GM19239 (cell line): ENCODE measurements around the gene IGSF8.
"Not testable (repeated sequence)": the region's sequence is repeated elsewhere in the genome, so short reads cannot be mapped to it uniquely, and the experiment has no call there.

ENCODE experiments used
- DNase-seq: peaks from one replicate; pipeline ENCODE4 v3.0.0; 2011; ENCODE audit warnings: low spot score; ENCODE audit not compliant: insufficient read length
- FAIRE-seq: peaks from 2 replicates; lab custom pipeline; 2011; peaks lifted over from hg19 to GRCh38; lab: Jason Lieb, UNC

Gene IGSF8

GRCh38 chr1:160128636-160129035 lies 30.2 kb upstream of the IGSF8 start:
- FAIRE-seq (no peak), DNase-seq (no peak)

DNA sequence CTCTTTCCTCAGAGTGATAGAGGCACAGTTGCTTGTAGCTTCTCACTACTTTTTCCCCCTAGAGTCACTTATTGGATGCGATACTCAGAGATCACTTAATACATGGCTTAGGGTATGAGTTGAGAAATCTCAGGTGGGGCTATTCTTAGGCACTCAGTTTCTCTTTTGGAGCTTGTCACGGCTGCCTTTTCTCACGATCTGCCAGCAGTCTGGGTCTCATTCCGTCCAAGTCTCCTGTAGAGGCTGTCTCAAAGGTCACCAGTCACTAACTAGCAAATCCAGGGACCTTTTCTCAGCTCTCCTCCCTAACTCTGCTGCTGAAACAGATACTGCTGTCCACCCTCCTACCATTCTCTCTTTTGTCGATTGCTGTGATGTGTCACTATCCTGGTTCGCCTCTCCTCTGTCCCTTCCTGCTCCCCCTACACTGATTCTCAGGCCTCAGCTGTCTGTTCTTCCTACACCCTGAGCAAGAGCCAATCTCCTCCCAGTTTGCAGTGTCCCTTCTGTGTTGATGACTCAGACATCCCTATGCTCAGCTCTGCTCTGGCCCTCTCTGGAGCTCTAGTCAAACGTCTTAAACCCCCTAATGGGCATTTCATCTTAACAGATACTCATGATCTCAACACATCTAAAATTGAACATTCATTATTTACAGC lies 29.6 kb upstream of the IGSF8 start:
- no peak for FAIRE-seq
- DNase-seq: no peak

DNA sequence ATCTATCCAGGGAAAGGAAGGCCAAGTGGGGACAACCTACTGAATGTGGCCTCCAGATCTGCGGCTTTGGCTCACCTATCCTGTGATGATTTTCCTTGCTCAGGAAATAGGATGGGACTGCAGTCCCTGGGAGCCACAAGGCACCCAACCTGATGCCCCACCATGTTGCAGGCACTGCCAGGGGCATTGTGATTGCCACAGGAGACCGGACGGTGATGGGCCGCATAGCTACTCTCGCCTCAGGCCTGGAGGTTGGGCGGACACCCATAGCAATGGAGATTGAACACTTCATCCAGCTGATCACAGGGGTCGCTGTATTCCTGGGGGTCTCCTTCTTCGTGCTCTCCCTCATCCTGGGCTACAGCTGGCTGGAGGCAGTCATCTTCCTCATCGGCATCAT lies 29.0 kb upstream of the IGSF8 start:
- FAIRE-seq (no peak), DNase-seq (no peak)

- FAIRE-seq, DNase-seq: not testable (repeated sequence)
Observed at GRCh38 chr1:160126342-160126741, 27.9 kb upstream of the IGSF8 start.

DNA sequence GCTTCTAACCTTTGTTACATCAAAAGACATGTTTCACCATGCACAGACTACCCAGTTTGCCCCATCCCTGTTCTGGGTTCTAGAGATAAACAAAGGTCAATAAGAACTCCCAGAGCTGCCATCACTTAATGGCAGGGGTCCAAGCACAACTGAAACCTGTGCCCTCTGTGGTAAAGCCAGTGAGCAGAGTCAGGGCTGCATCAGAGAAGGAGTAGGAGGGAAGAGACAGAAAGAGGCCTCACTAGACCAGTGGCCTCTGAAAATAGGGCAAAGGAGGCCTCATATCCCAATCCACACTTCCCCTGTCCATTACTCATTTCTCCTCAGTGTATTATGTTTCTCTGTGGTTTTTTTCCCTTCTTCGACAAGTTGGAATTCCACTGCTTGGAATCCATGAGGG lies 27.3 kb upstream of the IGSF8 start:
- DNase-seq (no peak), FAIRE-seq (no peak)

DNA sequence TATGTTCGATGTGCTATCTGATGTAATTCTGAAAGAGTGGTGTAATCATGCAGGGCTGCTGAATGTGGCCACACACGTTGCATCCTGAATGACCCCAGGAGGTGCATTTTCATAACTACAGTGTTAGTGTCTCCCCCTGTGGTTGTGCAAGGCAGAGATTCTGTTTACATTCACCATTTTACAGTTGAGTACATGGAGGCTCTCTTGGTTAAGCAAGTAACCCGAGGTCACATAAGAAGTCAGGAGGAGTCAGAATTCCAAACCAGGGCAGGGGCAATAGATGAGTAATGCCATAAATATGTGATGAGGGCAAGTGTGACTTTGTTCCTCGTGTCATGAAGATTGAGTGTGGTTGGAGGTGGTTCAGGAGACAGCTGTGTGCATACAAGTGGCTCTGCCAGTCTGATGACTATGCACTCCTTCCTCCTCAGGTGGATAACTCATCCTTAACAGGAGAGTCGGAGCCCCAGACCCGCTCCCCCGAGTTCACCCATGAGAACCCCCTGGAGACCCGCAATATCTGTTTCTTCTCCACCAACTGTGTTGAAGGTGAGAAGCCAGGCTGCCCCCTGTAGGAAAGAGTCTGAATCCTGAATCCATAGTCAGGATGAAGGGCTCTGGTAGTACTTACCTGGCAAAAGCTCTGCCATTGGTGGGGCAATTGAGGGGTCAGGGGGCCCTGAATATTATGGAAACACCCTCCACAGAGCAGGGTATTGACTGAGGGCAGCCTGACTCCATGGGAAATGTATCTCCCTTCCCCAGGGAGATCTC lies 26.5 kb upstream of the IGSF8 start:
- FAIRE-seq: no peak
- no peak for DNase-seq

DNA sequence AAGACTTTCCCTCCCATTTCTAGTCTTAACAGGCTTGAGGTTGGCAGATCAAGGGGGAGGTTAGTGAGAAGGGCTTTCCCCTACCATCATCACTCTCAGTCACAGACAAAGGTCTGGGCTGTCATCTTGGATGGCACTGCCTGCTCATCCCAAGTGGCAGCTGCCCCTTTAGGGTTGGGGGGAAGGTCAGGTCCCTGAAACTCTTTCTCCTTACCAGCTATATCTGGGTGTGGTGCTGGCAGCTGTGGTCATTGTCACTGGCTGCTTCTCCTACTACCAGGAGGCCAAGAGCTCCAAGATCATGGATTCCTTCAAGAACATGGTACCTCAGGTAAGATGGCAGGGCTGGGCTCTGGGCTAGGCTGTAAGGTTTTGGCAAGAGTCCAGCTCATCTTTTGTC lies 25.3 kb upstream of the IGSF8 start:
- FAIRE-seq (no peak), DNase-seq (no peak)

DNA sequence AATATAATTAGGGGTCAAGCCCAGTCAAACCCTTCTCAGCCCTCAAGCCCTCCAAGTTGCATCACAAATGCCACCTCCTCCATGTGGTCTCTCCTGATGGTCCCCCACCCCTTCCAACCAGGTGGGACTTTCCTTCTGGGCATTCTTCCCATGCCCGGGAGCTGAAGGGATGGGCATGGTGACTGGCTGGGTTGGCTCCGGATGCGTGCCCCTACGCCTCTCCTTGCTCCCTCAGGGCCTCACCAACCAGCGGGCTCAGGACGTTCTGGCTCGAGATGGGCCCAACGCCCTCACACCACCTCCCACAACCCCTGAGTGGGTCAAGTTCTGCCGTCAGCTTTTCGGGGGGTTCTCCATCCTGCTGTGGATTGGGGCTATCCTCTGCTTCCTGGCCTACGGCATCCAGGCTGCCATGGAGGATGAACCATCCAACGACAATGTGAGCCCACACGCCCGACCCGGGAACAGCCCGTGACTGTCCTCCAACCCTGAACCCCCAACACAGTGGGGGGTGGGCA lies 24.6 kb upstream of the IGSF8 start:
- DNase-seq: no peak
- FAIRE-seq: no peak

- FAIRE-seq (no peak), DNase-seq (no peak)
Observed at GRCh38 chr1:160121388-160121787, 23.0 kb upstream of the IGSF8 start.

DNA sequence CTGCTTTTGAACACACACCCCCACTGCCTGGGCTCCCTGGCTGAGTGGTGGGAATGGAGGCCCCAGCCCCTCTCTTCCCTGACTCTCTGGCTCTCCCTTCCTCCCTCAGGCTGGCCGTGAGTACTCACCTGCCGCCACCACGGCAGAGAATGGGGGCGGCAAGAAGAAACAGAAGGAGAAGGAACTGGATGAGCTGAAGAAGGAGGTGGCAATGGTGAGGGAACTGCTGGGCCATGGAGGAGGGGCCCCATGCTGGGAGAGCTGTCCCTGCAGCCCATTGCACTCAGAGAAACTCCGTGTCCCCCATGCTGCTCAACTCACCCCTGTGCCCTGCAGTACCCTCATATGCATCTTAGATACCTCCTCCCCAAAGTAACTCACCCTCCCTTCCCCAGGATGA lies 22.4 kb upstream of the IGSF8 start:
- no peak for FAIRE-seq

DNA sequence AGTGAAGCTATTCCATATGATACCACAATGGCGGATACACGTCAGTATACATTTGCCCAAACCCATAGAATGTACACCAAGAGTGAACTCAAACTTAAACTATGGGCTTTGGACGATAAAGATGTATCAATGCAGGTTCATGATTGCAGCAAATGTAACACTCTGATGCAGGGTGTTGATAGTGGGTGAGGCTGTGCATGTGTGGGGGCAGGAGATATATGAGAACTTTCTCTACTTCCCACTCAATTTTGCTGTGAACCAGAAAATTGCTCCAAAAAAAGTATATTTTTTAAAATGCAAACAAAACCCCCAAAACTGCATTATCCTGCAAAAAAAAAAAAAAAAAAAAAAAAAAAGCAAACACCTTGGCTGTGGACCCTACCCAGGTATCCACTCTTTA lies 20.5 kb upstream of the IGSF8 start:
- FAIRE-seq (no peak), DNase-seq (no peak)

More for the DNA sequence above, 22.4 kb upstream of the IGSF8 start:
- DNase-seq: no peak

DNA sequence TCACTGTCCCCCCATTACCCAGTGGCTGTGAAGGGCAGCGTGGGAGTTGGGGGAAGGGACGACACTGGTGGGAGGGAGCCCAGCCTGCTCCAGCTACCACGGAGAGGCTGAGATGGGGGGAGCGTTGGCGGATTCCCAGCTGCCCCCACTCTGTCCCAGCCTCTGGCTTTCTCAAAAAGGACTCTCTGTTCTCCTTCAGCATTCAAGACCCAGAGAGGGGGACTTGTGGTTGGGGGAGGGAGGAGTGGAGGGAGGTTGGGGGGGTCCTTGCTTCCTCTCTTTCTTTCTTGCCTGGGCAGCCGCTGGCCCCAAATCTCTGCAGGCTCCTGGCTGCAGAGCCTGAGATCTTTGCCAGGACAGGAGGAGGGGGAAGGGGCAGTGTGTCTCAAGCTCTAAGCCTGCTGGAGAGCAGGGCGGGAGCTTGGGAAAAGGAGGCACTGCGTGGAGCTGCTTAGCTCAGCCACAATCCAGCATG lies 19.3 kb upstream of the IGSF8 start:
- no peak for FAIRE-seq
- no peak for DNase-seq

GRCh38 chr1:160117300-160117699 lies 18.9 kb upstream of the IGSF8 start:
- DNase-seq: no peak
- FAIRE-seq: no peak

DNA sequence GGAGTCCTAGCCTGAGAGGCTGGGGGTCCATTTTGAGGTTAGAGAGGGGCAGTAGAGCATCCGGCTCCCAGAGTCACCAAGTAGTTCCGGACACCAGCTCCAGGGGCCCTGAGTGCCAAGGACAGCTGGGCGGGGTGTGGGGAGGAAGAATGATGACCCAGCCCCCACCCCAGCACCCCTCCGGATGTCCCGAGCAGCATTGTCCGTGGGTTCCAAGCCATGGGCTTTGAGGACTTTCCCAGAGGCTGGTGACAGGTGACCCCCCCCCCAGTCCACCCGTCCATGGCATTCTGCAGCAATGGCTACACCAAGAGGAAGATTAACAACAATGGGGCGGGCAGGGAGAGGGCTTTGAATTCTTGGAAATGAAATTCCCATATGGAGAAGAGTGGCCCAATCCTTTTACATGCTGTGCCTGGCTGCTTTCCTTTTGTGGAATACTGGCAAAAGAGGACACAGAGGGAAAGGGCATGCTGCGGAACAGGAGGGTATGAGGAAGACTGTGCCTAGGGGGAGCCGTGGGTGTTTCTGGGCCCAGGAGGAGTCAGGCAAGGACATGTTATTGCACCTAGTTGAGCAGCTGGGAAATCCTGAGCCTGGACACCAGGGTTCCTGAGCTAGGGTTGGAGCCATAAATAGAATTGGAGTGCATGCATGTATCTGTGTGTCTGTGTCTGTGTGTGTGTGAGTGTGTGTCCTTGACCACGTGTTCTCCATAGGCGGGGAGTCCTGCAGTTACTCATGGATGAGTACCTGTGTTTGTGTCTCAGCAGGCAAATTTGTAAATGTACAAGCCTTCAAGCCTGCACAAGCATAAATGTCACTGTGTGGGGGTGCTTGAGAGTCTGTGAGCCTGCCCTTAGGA lies 18.1 kb upstream of the IGSF8 start:
- no peak for DNase-seq
- no peak for FAIRE-seq

DNA sequence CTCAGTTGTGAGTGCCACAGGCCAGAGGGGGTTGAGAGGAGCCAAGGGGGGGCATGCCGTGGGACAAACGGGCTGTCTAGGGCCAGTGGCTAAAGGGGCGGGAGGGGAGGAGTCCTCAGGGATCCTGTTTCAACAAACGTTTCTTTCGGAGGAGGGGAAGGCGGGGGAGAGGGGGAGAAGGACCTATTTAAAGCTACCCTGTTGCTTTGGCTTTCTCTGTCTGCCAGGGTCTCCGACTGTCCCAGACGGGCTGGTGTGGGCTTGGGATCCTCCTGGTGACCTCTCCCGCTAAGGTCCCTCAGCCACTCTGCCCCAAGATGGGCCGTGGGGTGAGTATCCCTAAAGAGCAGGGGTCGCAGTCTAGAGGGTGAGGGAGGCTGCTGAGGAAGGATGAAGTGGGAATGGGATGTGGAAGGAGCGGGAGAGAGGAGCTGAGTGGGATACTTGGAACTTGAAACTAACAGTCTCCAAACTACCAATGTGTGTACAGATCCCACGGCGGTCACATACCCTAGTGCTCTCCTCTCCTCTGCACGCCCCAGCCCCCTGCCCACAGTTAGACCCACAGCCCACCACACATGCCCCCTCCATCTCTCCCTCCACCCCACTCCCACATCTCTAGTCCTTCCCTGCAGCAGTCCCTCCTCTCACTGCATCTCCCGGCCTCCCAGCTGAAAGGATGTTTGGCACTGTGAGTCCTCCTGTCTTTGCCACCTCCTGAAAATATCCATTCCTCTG lies 17.3 kb upstream of the IGSF8 start, which contains the start of gene ATP1A2:
Gene ATP1A2 (plus strand): TSS at position 215 of the 738 bp plus-strand sequence. CDS start 103 bp downstream, at position 318.
- no peak for FAIRE-seq
- no peak for DNase-seq

DNA sequence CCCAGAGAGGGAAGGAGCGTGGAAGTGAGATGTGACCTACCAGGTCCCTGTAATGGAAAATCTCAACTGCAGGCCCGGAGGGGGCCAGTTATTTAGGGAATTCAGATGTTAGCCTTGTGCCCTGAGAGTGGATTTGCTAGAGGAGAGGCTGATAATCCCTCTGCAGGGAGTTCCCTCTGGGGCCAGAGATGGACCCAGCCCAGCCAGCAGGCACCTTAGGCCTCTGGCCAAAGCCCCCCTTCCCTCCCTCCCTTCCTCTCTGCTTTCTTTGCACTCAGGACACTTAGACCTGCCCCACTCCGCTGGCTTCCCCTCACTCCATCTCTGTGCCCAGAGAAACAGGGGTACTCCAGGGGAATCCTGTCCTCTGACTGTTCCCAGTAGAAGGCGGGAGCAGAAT lies 15.7 kb upstream of the IGSF8 start:
- DNase-seq (no peak), FAIRE-seq (no peak)

DNA sequence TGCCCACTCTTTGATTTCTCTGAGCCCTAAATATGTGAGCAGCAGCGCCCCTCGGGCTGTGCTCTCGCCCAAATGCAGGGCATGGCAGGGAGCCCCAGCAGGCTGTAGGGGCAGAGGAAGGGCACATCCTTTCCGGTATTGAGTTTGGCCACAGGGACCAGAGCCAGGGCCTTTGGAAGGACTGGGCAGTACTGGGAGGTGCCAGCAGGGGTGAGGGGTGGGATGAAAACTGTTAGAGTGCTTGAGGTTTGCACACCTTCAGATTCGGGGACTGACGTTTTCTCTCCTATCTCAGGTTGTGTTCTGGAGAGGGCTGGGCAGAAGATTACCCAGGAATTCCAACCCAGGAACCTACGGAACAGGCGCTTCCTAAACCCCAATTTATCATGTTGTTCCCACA lies 15.0 kb upstream of the IGSF8 start:
- DNase-seq (no peak), FAIRE-seq (no peak)

DNA sequence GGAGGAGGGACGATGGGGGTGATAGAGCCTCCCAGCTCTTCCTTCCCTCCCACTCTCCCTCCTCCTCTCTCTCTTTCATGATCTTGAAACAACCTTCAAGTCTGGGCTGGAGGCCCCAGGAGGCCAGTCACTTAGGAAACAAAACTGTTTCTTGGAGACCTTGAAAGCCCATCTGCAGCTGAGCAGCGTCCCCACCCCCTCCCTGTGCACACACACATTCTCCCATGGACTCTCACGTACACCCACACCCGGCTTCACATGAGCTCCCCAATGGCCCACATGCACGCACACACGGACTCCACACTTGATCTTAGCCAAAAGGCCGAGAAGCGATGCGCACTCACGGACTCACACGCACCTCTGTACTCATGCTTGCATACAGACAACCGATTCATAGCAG lies 13.9 kb upstream of the IGSF8 start:
- FAIRE-seq: no peak
- no peak for DNase-seq

DNA sequence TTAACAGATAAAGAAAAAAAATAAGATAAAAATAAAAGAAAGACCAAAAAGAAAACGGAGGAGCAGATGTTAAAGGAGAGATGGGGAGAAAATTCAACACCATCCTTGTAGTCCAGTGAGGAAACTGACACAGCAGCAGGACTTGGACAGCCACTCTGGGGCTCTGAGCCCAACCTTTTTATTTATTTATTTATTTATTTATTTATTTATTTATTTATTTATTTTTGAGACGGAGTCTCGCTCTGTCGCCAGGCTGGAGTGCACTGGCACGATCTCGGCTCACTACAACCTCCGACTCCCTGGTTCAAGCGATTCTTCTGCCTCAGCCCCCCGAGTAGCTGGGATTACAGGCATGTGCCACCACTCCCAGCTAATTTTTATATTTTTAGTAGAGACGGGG lies 13.0 kb upstream of the IGSF8 start:
- not testable (repeated sequence) for FAIRE-seq, DNase-seq

DNA sequence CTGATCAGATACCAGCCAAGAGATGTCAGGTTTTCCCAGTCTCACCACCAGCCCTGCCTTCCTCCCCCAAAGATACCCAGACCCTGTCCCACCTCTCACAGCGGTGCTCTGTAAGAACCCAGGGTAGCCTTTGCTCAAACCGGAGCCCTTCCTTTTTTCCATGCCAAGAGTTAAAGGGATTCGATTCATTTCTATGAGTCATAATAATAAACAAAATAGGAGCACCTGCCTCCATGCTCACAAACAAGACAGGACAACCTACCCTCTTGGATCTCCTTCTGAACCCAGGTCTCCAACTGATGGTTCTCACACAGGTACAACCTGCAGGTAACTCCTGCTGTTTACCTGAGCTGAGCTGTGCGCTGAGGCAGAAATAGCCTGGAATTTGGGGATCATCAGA lies 11.3 kb upstream of the IGSF8 start:
- DNase-seq: no peak
- no peak for FAIRE-seq
